ENCODE data around the gene BPIFB1. TPM values are rescaled to one million over a fixed set of nuclear protein-coding genes. Genes with fewer than 3 reads are reported as not detected.

Gene BPIFB1
- total RNA-seq, 4 donors from 2014 or later: not detected

DNA sequence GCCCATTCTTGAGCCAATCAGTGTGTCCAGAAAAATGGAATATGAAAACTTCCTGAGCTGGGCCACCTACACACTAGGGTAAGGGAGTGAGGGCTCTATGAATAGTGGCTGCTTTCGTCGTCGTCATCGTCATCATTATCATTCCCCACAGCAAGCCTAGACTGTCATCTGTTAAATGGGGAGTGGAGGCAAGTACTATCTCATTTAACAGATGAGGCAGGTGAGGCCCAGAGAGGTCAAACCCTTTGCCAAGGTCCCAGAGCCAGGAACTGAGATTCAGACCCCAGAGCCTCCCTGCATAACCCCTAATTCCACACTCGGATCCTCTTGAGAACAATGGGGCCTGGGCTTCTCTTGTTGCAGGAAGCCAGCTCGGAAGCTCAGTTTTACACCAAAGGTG, 20.6 kb downstream of the BPIFB1 start:
- H3K4me1 ChIP-seq: no peaks in the 10 kb centered on the region
- DNase-seq (ENCODE audit: low spot score in 2 of 2): no peak
- no peaks in the 10 kb centered on the region for H3K9me3 ChIP-seq
- WGBS: 92% methylated on average over 6 of the region's 6 CpGs
- TF ChIP-seq EP300 (IDR thresholded peaks at IDR 0.05) (no peak), POLR2A (IDR thresholded peaks at IDR 0.05) (no peak)
- H3K27me3 ChIP-seq: peaks cover 9% of the 10 kb centered on the region
- H3K36me3 ChIP-seq: no peaks in the 10 kb centered on the region
- no peak overlapping the region for H3K27ac ChIP-seq
- H3K4me3 ChIP-seq: no peak overlapping the region

- no peak for DNase-seq (ENCODE audit: low spot score in 2 of 2)
- WGBS: 78% methylated on average over 9 of the region's 10 CpGs
- Histone ChIP-seq H3K9me3 (no peaks in the 10 kb centered on the region), H3K4me1 (no peaks in the 10 kb centered on the region), H3K27me3 (peaks cover 9% of the 10 kb centered on the region), H3K4me3 (no peak overlapping the region), H3K27ac (no peak overlapping the region), H3K36me3 (no peaks in the 10 kb centered on the region)
- no peak for TF ChIP-seq POLR2A (IDR thresholded peaks at IDR 0.05)
- no peak for TF ChIP-seq EP300 (IDR thresholded peaks at IDR 0.05)
- no peak for TF ChIP-seq POLR2AphosphoS5 (IDR thresholded peaks at IDR 0.05)
- TF ChIP-seq CTCF (IDR thresholded peaks at IDR 0.05): no peak
These were observed 21.0 kb downstream of the BPIFB1 start for GRCh38 chr20:33304046-33304445.

GRCh38 chr20:33305589-33306057, 22.6 kb downstream of the BPIFB1 start:
- no peaks in the 10 kb centered on the region for H3K4me1 ChIP-seq
- H3K27me3 ChIP-seq: peaks cover 3% of the 10 kb centered on the region
- 21% methylated on average over 4 of the region's 5 CpGs for WGBS

DNA sequence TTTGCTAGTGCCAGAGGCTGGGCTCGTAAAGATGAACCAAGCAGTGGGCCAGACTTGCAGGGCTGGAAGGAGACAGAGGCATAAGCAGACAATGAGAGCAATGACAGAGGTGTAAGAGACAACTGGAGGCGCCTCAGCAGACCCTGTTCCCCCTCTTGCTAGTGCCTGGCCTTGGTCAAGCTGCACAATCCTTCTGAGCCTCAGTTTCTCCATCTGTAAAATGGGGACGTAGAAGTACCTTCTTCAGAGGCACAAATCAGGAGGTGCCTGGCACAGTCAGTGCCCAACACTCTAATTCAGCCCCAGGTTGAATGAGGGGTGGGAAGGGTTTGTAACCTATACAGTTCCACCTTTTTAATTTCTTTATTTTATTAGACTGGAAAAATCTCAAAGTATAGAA, 23.2 kb downstream of the BPIFB1 start:
- no peak for DNase-seq (ENCODE audit: low spot score in 2 of 2)
- TF ChIP-seq POLR2A (IDR thresholded peaks at IDR 0.05) (no peak), POLR2AphosphoS5 (IDR thresholded peaks at IDR 0.05) (no peak), CTCF (IDR thresholded peaks at IDR 0.05) (no peak), EP300 (IDR thresholded peaks at IDR 0.05) (no peak)
- H3K4me1 ChIP-seq: no peaks in the 10 kb centered on the region
- H3K4me3 ChIP-seq: no peak overlapping the region
- WGBS: 90% methylated on average over 3 of the region's 3 CpGs
- peaks cover 3% of the 10 kb centered on the region for H3K27me3 ChIP-seq
- no peak overlapping the region for H3K27ac ChIP-seq
- no peaks in the 10 kb centered on the region for H3K36me3 ChIP-seq
- H3K9me3 ChIP-seq: no peaks in the 10 kb centered on the region

More at GRCh38 chr20:33305589-33306057, 22.6 kb downstream of the BPIFB1 start:
- Histone ChIP-seq H3K36me3 (no peaks in the 10 kb centered on the region), H3K27ac (no peak overlapping the region), H3K9me3 (no peaks in the 10 kb centered on the region), H3K4me3 (no peak overlapping the region)
- no peak for TF ChIP-seq CTCF (IDR thresholded peaks at IDR 0.05)
- no peak for TF ChIP-seq POLR2A (IDR thresholded peaks at IDR 0.05)
- no peak for TF ChIP-seq POLR2AphosphoS5 (IDR thresholded peaks at IDR 0.05)
- TF ChIP-seq EP300 (IDR thresholded peaks at IDR 0.05): no peak
- no peak for DNase-seq (ENCODE audit: low spot score in 2 of 2)

DNA sequence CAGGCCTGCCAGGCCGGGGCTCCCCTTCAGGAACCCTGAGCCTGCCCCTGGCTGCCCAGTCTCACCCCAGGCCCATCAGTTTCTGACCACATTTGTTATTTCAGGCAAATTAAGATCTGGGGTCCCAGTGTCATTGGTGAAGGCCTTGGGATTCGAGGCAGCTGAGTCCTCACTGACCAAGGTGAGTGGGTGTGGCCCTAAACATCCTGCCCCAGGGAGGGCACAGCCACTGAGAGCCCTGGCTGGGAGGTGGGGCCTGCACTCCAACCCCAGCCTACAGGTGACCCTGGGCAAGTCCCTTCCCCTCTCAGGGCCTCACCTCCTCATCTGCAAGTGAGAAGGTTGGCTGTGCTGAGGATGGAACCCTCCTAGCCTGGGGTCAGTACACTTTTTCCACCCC, 23.8 kb downstream of the BPIFB1 start:
- Histone ChIP-seq H3K4me3 (no peak overlapping the region), H3K27ac (no peak overlapping the region), H3K36me3 (no peaks in the 10 kb centered on the region), H3K9me3 (no peaks in the 10 kb centered on the region), H3K4me1 (no peaks in the 10 kb centered on the region), H3K27me3 (peaks cover 3% of the 10 kb centered on the region)
- TF ChIP-seq POLR2AphosphoS5 (IDR thresholded peaks at IDR 0.05) (no peak), EP300 (IDR thresholded peaks at IDR 0.05) (no peak), CTCF (IDR thresholded peaks at IDR 0.05) (no peak)
- DNase-seq (ENCODE audit: low spot score in 2 of 2): no peak
- WGBS: 36% methylated on average over 2 of the region's 2 CpGs

DNA sequence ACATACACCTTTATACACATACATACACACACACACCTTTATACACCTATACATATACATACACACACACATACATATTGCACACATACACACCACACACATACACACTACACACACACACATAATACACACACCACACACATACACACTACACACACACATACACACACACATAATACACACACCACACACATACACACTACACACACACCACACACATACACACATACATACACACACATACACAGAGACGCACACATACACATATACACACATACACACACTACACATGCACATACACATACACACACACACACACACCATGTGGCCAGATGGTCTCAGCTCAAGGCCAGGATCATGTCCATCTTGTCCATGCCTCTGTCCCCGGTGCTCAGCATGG, 25.7 kb downstream of the BPIFB1 start:
- Histone ChIP-seq H3K4me3 (no peak overlapping the region), H3K36me3 (no peaks in the 10 kb centered on the region), H3K27ac (no peak overlapping the region), H3K9me3 (no peaks in the 10 kb centered on the region), H3K4me1 (no peaks in the 10 kb centered on the region), H3K27me3 (no peaks in the 10 kb centered on the region)
- 100% methylated on average over 2 of the region's 2 CpGs for WGBS
- no peak for DNase-seq (ENCODE audit: low spot score in 2 of 2)
- TF ChIP-seq POLR2AphosphoS5 (IDR thresholded peaks at IDR 0.05): no peak
- TF ChIP-seq EP300 (IDR thresholded peaks at IDR 0.05): no peak
- no peak for TF ChIP-seq POLR2A (IDR thresholded peaks at IDR 0.05)
- TF ChIP-seq CTCF (IDR thresholded peaks at IDR 0.05): no peak

All from suprapubic skin (tissue), 4 donors.